ENCODE results near the gene PADI1. TPM values are rescaled to one million over a fixed set of nuclear protein-coding genes. Genes with fewer than 3 reads are reported as not detected.

The PADI1 gene
- total RNA-seq, 1 donor from 2014 or later: not detected

GRCh38 chr1:17184822-17185484, 20.0 kb upstream of the PADI1 start:
- Histone ChIP-seq H3K27ac (no peak overlapping the region), H3K4me3 (no peak overlapping the region), H3K9me3 (no peaks in the 10 kb centered on the region), H3K27me3 (no peaks in the 10 kb centered on the region), H3K36me3 (no peaks in the 10 kb centered on the region), H3K4me1 (no peaks in the 10 kb centered on the region)
- DNase-seq (ENCODE audit: low spot score in 2 of 2): no peak
- TF ChIP-seq CTCF (IDR thresholded peaks at IDR 0.05): no peak
- intact Hi-C loops (cut with DNase I): no loop called here

- Histone ChIP-seq H3K36me3 (no peaks in the 10 kb centered on the region), H3K4me1 (no peaks in the 10 kb centered on the region), H3K27me3 (no peaks in the 10 kb centered on the region), H3K27ac (no peak overlapping the region), H3K4me3 (no peak overlapping the region), H3K9me3 (no peaks in the 10 kb centered on the region)
- no peak for TF ChIP-seq CTCF (IDR thresholded peaks at IDR 0.05)
- intact Hi-C loops (cut with DNase I): no loop called here
- no peak for DNase-seq (ENCODE audit: low spot score in 2 of 2)
Measured at GRCh38 chr1:17185485-17185860, 19.5 kb upstream of the PADI1 start.

- TF ChIP-seq CTCF (IDR thresholded peaks at IDR 0.05): no peak
- Histone ChIP-seq H3K27ac (no peak overlapping the region), H3K4me1 (no peaks in the 10 kb centered on the region), H3K36me3 (no peaks in the 10 kb centered on the region), H3K4me3 (no peak overlapping the region), H3K9me3 (no peaks in the 10 kb centered on the region), H3K27me3 (no peaks in the 10 kb centered on the region)
- no peak for DNase-seq (ENCODE audit: low spot score in 2 of 2)
- intact Hi-C loops (cut with DNase I): no loop called here
Measured at GRCh38 chr1:17186216-17186909, 18.6 kb upstream of the PADI1 start.

- DNase-seq (ENCODE audit: low spot score in 2 of 2): no peak
- H3K36me3 ChIP-seq: no peaks in the 10 kb centered on the region
- no peak overlapping the region for H3K4me3 ChIP-seq
- no peak overlapping the region for H3K27ac ChIP-seq
- no peaks in the 10 kb centered on the region for H3K9me3 ChIP-seq
- no peaks in the 10 kb centered on the region for H3K4me1 ChIP-seq
- intact Hi-C loops (cut with DNase I): no loop called here
- no peaks in the 10 kb centered on the region for H3K27me3 ChIP-seq
- no peak for TF ChIP-seq CTCF (IDR thresholded peaks at IDR 0.05)
Measured at GRCh38 chr1:17187051-17187450, 17.9 kb upstream of the PADI1 start.

GRCh38 chr1:17188217-17188616, 16.7 kb upstream of the PADI1 start:
- Histone ChIP-seq H3K4me3 (no peak overlapping the region), H3K4me1 (no peaks in the 10 kb centered on the region), H3K9me3 (no peaks in the 10 kb centered on the region), H3K27ac (no peak overlapping the region), H3K36me3 (no peaks in the 10 kb centered on the region), H3K27me3 (no peaks in the 10 kb centered on the region)
- DNase-seq (ENCODE audit: low spot score in 2 of 2): no peak
- no peak for TF ChIP-seq CTCF (IDR thresholded peaks at IDR 0.05)
- intact Hi-C loops (cut with DNase I): no loop called here
